ENCODE measurements around the gene QPCTL.

The QPCTL gene

GRCh38 chr19:45681391-45682015 is 11.0 kb upstream of the QPCTL start:
- peak; percentile 72 for TF ChIP-seq CTCF (IDR thresholded peaks at IDR 0.05)

- no peak for TF ChIP-seq CTCF (IDR thresholded peaks at IDR 0.05)
Observed at GRCh38 chr19:45682117-45682516, 10.3 kb upstream of the QPCTL start.

- TF ChIP-seq CTCF (IDR thresholded peaks at IDR 0.05): no peak
Observed at GRCh38 chr19:45682908-45683307, 9.6 kb upstream of the QPCTL start.

- TF ChIP-seq CTCF (IDR thresholded peaks at IDR 0.05): no peak
Observed at GRCh38 chr19:45687599-45687998, 4.9 kb upstream of the QPCTL start.

- TF ChIP-seq CTCF (IDR thresholded peaks at IDR 0.05): no peak
Observed at GRCh38 chr19:45691516-45692186, 815 bp upstream of the QPCTL start, which contains the start of gene SNRPD2. Gene SNRPD2 (minus strand): TSS chr19:45691953. CDS start chr19:45691888, 65 bp downstream.

- TF ChIP-seq CTCF (IDR thresholded peaks at IDR 0.05): peak; percentile 66
Observed at GRCh38 chr19:45693106-45693788, 781 bp downstream of the QPCTL start.

GRCh38 chr19:45701676-45702075 is 9.2 kb downstream of the QPCTL start:
- no peak for TF ChIP-seq CTCF (IDR thresholded peaks at IDR 0.05)

Measured in LNCAP (cell line).